ENCODE data around the gene RNF217. TPM values are rescaled to one million over a fixed set of nuclear protein-coding genes. Genes with fewer than 3 reads are reported as not detected.

Gene RNF217
- total and polyA plus RNA-seq, 7 donors: 2.3 to 22.5 (median 11.5) TPM

DNA sequence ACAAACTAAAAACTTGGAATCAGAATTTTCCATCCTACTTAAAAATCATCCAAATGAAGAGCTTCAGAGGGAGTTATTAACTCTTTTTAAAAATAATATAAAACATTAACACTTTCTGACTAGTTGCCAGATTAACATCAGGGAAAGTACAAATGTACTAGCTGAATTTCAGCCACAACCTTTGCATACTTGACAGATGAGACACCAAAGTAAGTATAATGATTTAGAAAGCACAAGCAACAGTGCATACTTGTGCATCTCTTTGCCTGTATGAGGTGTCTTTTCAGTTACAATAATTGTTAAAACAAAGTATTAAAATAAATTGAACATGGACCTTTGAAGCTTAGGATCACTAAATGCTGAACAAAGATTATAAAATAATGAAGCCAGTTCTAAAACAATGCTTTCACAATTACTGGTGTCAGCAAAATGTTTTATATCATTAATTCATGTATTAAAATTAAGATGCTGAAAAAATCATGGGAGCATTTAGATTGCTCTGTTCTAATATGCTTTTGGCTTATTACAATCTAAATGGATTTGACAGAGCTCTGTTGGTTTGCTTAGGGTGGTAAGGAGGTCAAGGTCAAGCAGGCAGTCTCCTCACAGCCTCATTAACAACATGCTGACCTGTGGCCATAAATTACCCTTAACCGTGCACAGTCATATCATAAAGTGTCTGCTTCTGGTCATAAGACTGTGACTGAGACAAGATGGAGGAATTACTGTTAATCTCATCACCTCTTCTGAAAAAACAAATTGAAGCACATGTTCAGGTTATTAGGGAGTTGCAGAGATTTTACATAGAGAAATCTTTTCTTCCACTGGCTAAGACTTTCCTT lies 15.1 kb downstream of the RNF217 start:
- ATAC-seq (no peak), DNase-seq (no peak)
- Histone ChIP-seq H3K27ac (no peak overlapping the region), H3K9me3 (peaks cover 10% of the 10 kb centered on the region), H3K4me1 (peaks cover 6% of the 10 kb centered on the region), H3K4me3 (no peak overlapping the region), H3K27me3 (ENCODE audit: insufficient read depth in 3 of 3, low read length in 2 of 3) (no peaks in the 10 kb centered on the region), H3K36me3 (ENCODE audit: insufficient read depth in 1 of 2, low read depth in 1 of 2) (peaks cover 0 to 18% of the 10 kb centered on the region in 2 donors)
- 62 to 80% (median 73%) methylated on average over 1 of the region's 1 CpG for WGBS, 3 donors
- TF ChIP-seq CTCF (IDR thresholded peaks at IDR 0.05): no peak
- intact Hi-C loops (cut with DNase I): no loop called here

- TF ChIP-seq CTCF (IDR thresholded peaks at IDR 0.05): no peak
- H3K4me1 ChIP-seq: peaks cover 8% of the 10 kb centered on the region
- intact Hi-C loops (cut with DNase I): no loop called here
- no peak overlapping the region for H3K4me3 ChIP-seq
- H3K36me3 ChIP-seq (ENCODE audit: insufficient read depth in 1 of 2, low read depth in 1 of 2): peaks cover 0 to 9% of the 10 kb centered on the region in 2 donors
- ATAC-seq (no peak), DNase-seq (no peak)
- no peak overlapping the region for H3K27ac ChIP-seq
- peaks cover 10% of the 10 kb centered on the region for H3K9me3 ChIP-seq
- no peaks in the 10 kb centered on the region for H3K27me3 ChIP-seq (ENCODE audit: insufficient read depth in 3 of 3, low read length in 2 of 3)
- WGBS, 3 donors: 97 to 98% (median 98%) methylated on average over 10 of the region's 10 CpGs
Measured at GRCh38 chr6:124978451-124979293, 16.4 kb downstream of the RNF217 start.

GRCh38 chr6:124979294-124979678 lies 17.0 kb downstream of the RNF217 start:
- Histone ChIP-seq H3K4me3 (no peak overlapping the region), H3K9me3 (peaks cover 10% of the 10 kb centered on the region), H3K4me1 (peaks cover 6% of the 10 kb centered on the region), H3K27ac (no peak overlapping the region), H3K36me3 (ENCODE audit: insufficient read depth in 1 of 2, low read depth in 1 of 2) (peaks cover 0 to 9% of the 10 kb centered on the region in 2 donors), H3K27me3 (ENCODE audit: insufficient read depth in 3 of 3, low read length in 2 of 3) (no peaks in the 10 kb centered on the region)
- DNase-seq (no peak), ATAC-seq (no peak)
- TF ChIP-seq CTCF (IDR thresholded peaks at IDR 0.05): no peak
- intact Hi-C loops (cut with DNase I): no loop called here
- WGBS, 3 donors: 97 to 99% (median 98%) methylated on average over 4 of the region's 4 CpGs

GRCh38 chr6:124982669-124983068 lies 20.4 kb downstream of the RNF217 start:
- H3K4me3 ChIP-seq: no peak overlapping the region
- H3K36me3 ChIP-seq (ENCODE audit: insufficient read depth in 1 of 2, low read depth in 1 of 2): peaks cover 0 to 9% of the 10 kb centered on the region in 2 donors
- no peak for TF ChIP-seq CTCF (IDR thresholded peaks at IDR 0.05)
- intact Hi-C loops (cut with DNase I): no loop called here
- no peaks in the 10 kb centered on the region for H3K27me3 ChIP-seq (ENCODE audit: insufficient read depth in 3 of 3, low read length in 2 of 3)
- no peak for ATAC-seq
- DNase-seq: no peak
- peaks cover 10% of the 10 kb centered on the region for H3K9me3 ChIP-seq
- H3K27ac ChIP-seq: no peak overlapping the region
- H3K4me1 ChIP-seq: peaks cover 21% of the 10 kb centered on the region
